SK-N-SH (cell line): Measurements from ENCODE around the gene BCR. TPM values are rescaled to one million over a fixed set of nuclear protein-coding genes. Genes with fewer than 3 reads are reported as not detected.

ENCODE experiments used
- CTCF ChIA-PET: fragments of 300-600, 350-600 bp; formaldehyde crosslinking; extraction: SDS; loops from one replicate; lab custom pipeline; 2021; lab: Yijun Ruan, JAX
- POLR2A ChIA-PET: fragments of 350-600 bp; sonication (Branson Sonifier 250); formaldehyde crosslinking; extraction: SDS; loops from one replicate; lab custom pipeline; 2020; ENCODE audit warnings: antibody characterized with exemption, inconsistent platforms; lab: Yijun Ruan, JAX
- DNase-seq: peaks from one replicate; pipeline ENCODE4 v3.0.0; 2012
- H2AFZ ChIP-seq: fragments of 200-600 bp; sonication (generic); 2 replicates; pipeline ENCODE4 v1.8.1; 2016; ENCODE audit warnings: antibody characterized with exemption, mild to moderate bottlenecking, low read depth
- H3F3A ChIP-seq: fragments of 200-600 bp; sonication (generic); replicated peaks from 2 replicates; pipeline ENCODE3; 2016; ENCODE audit warnings: antibody characterized with exemption, mild to moderate bottlenecking; ENCODE audit not compliant: insufficient read depth
- H3K27ac ChIP-seq, 2 experiments: fragments of 200-500 bp in 1 of 2; fragments of 200-600 bp in 1 of 2; sonication (Bioruptor generic) in 1 of 2; sonication (generic), shearing (Covaris generic) in 1 of 2; 2 replicates each; pipeline versions ENCODE4 v1.5.1 to v1.6.1; 2014 to 2016; ENCODE audit warnings: low read depth in 2 of 2, inconsistent platforms in 1 of 2, low read length in 1 of 2, mild to moderate bottlenecking in 1 of 2, mixed read lengths in 1 of 2
- H3K27me3 ChIP-seq: fragments of 200-600 bp; sonication (generic), shearing (Covaris generic); 2 replicates; pipeline ENCODE4 v1.6.1; 2016; ENCODE audit warnings: mixed run types; ENCODE audit not compliant: insufficient read depth
- H3K36me3 ChIP-seq, 2 experiments: fragments of 200-500 bp in 1 of 2; fragments of 200-600 bp in 1 of 2; sonication (Bioruptor generic) in 1 of 2; sonication (generic) in 1 of 2; replicated peaks in 1 of 2; 2 replicates each; pipeline versions ENCODE3 to v1.5.1; 2014 to 2016; ENCODE audit warnings: low read length in 1 of 2, mild to moderate bottlenecking in 1 of 2; ENCODE audit not compliant: insufficient read depth in 2 of 2, control insufficient read depth in 1 of 2
- H3K4me1 ChIP-seq, 2 experiments: fragments of 200-500 bp in 1 of 2; fragments of 200-600 bp in 1 of 2; sonication (Bioruptor generic) in 1 of 2; sonication (generic), shearing (Covaris generic) in 1 of 2; 2 replicates each; pipeline versions ENCODE4 v1.5.1 to v1.6.1; 2014 to 2016; ENCODE audit warnings: low read depth in 1 of 2, low read length in 1 of 2, mixed run types in 1 of 2; ENCODE audit not compliant: insufficient read depth in 2 of 2, control insufficient read depth in 1 of 2
- H3K4me2 ChIP-seq: fragments of 200-600 bp; sonication (generic), shearing (Covaris generic); 2 replicates; pipeline ENCODE4 v1.6.1; 2017; ENCODE audit warnings: mixed run types
- H3K4me3 ChIP-seq, 2 experiments: fragments of 200-500 bp in 1 of 2; fragments of 200-600 bp in 1 of 2; sonication (Bioruptor generic) in 1 of 2; sonication (generic), shearing (Covaris generic) in 1 of 2; 2 replicates each; pipeline versions ENCODE4 v1.5.1 to v1.8.1; 2014 to 2016; ENCODE audit warnings: low read depth in 2 of 2, inconsistent platforms in 1 of 2, low read length in 1 of 2, mild to moderate bottlenecking in 1 of 2, mixed read lengths in 1 of 2, moderate library complexity in 1 of 2
- H3K79me2 ChIP-seq: fragments of 200-600 bp; sonication (generic); 2 replicates; pipeline ENCODE4 v1.8.1; 2017; ENCODE audit warnings: mild to moderate bottlenecking; ENCODE audit not compliant: insufficient read depth
- H3K9ac ChIP-seq: fragments of 200-600 bp; sonication (generic); 2 replicates; pipeline ENCODE4 v1.6.1; 2017; ENCODE audit warnings: mixed run types
- H3K9me2 ChIP-seq: fragments of 200-600 bp; sonication (generic); 2 replicates; pipeline ENCODE4 v1.6.1; 2017; ENCODE audit warnings: mixed run types
- H3K9me3 ChIP-seq: fragments of 200-600 bp; sonication (generic); 2 replicates; pipeline ENCODE4 v1.6.1; 2017; ENCODE audit warnings: mixed run types, mild to moderate bottlenecking, moderate library complexity
- H4K20me1 ChIP-seq: fragments of 200-600 bp; sonication (generic); 2 replicates; pipeline ENCODE4 v1.6.1; 2017; ENCODE audit warnings: mild to moderate bottlenecking, mixed run types; ENCODE audit not compliant: insufficient read depth
- CHD2 ChIP-seq: fragments of 150-350 bp; IDR thresholded peaks from 2 replicates; pipeline ENCODE4 v1.6.1; 2018; ENCODE audit warnings: low read length; ENCODE audit not compliant: partially characterized antibody
- ELF1 ChIP-seq: IDR thresholded peaks from 2 replicates; pipeline ENCODE4 v1.4.0; 2012
- EZH2phosphoT487 ChIP-seq: fragments of 200-600 bp; sonication (generic); IDR thresholded peaks from 2 replicates; pipeline ENCODE4 v1.6.1; 2017; ENCODE audit warnings: low read depth, mixed run types, mild to moderate bottlenecking, antibody characterized with exemption, moderate library complexity, borderline replicate concordance
- FOXM1 ChIP-seq: IDR thresholded peaks from 2 replicates; pipeline ENCODE4 v1.4.0; 2012; ENCODE audit warnings: low read depth, mild to moderate bottlenecking
- GABPA ChIP-seq: IDR thresholded peaks from 2 replicates; pipeline ENCODE4 v1.4.0; 2012; ENCODE audit warnings: low read depth, mild to moderate bottlenecking
- JUND ChIP-seq: IDR thresholded peaks from 2 replicates; pipeline ENCODE4 v1.4.0; 2012
- MAX ChIP-seq: IDR thresholded peaks from 2 replicates; pipeline ENCODE4 v1.4.0; 2012; ENCODE audit warnings: low read depth
- NFIC ChIP-seq: IDR thresholded peaks from 2 replicates; pipeline ENCODE4 v1.4.0; 2012; ENCODE audit warnings: borderline replicate concordance
- NRF1 ChIP-seq: IDR thresholded peaks from 2 replicates; pipeline ENCODE4 v1.6.1; 2012; ENCODE audit warnings: low read depth, mild to moderate bottlenecking, low read length
- PBX3 ChIP-seq: IDR thresholded peaks from 2 replicates; pipeline ENCODE4; 2012
- POLR2AphosphoS5 ChIP-seq: IDR thresholded peaks from 2 replicates; pipeline ENCODE4 v1.6.1; 2012; ENCODE audit warnings: low read depth, low read length
- RAD21 ChIP-seq: IDR thresholded peaks from 2 replicates; pipeline ENCODE4 v1.6.1; 2012; ENCODE audit warnings: mild to moderate bottlenecking, low read length
- RXRA ChIP-seq: IDR thresholded peaks from 2 replicates; pipeline ENCODE4 v1.4.0; 2012; ENCODE audit warnings: low read depth, mild to moderate bottlenecking, borderline replicate concordance
- SIN3A ChIP-seq: IDR thresholded peaks from 2 replicates; pipeline ENCODE4 v1.6.1; 2012; ENCODE audit warnings: low read depth, mild to moderate bottlenecking, low read length, moderate library complexity, borderline replicate concordance
- SMC3 ChIP-seq: IDR thresholded peaks from 2 replicates; pipeline ENCODE4 v1.6.1; 2012; ENCODE audit warnings: low read depth, low read length, improper control_type of control experiment
- TCF12 ChIP-seq: IDR thresholded peaks from 2 replicates; pipeline ENCODE4 v1.4.0; 2012
- USF1 ChIP-seq: IDR thresholded peaks from 2 replicates; pipeline ENCODE4 v1.4.0; 2012; ENCODE audit warnings: low read depth, borderline replicate concordance
- YY1 ChIP-seq: IDR thresholded peaks from 2 replicates; pipeline ENCODE4 v1.4.0; 2012; ENCODE audit warnings: low read depth, mild to moderate bottlenecking
- ZBTB33 ChIP-seq: IDR thresholded peaks from 2 replicates; pipeline ENCODE4 v1.4.0; 2012; ENCODE audit warnings: low read depth, borderline replicate concordance
- WGBS: methylation state at CpG from one replicate; pipeline ENCODE4 v1.1.6; 2017; ENCODE audit warnings: low lambda C conversion rate; 5-methylcytosine and 5-hydroxymethylcytosine counted together
- polyA plus RNA-seq, 3 experiments: library from polyadenylated mRNA; depleted of rRNA; stranded (reverse); fragments of >200 nt; gene quantifications; 2 replicates each; pipeline ENCODE4 v1.2.3, GENCODE V29; 2012

Gene BCR
- polyA plus RNA-seq, 1 of the 3 experiments (the other 2 are of a cell fraction) = 50.9 TPM

GRCh38 chr22:23284504-23285033, 104.3 kb downstream of the BCR start:
- peaks cover 3 to 43% of the 10 kb centered on the region in 2 experiments for H3K36me3 ChIP-seq
- ChIA-PET CTCF (interaction anchor here (1.1 to 25.8 kb wide), 9 partner anchors 9 to 329 kb away, joined by 3 to 587 read pairs (median 3); partner anchors contain the start of gene BCR), POLR2A (no interaction called here)
- H2AFZ ChIP-seq = no peak overlapping the region
- H3K9me2 ChIP-seq = no peaks in the 10 kb centered on the region
- no peaks in the 10 kb centered on the region for H3K79me2 ChIP-seq
- no peak overlapping the region for H3K4me3 ChIP-seq
- H3K4me2 ChIP-seq = no peak overlapping the region
- WGBS = 98% methylated on average over 9 of the region's 10 CpGs
- peaks cover 5% of the 10 kb centered on the region for H3F3A ChIP-seq
- peaks cover 5 to 6% of the 10 kb centered on the region in 2 experiments; a peak in 3 of 4 replicates for H3K4me1 ChIP-seq
- no peak for DNase-seq
- H3K9me3 ChIP-seq = no peaks in the 10 kb centered on the region
- 0 out of 2 replicates have a peak, but pooled peaks cover 3% of the 10 kb centered on the region for H4K20me1 ChIP-seq
- no peak for TF ChIP-seq RAD21
- TF ChIP-seq YY1 = no peak
- TF ChIP-seq ZBTB33 = no peak
- no peak for TF ChIP-seq NFIC
- no peak for TF ChIP-seq SMC3
- TF ChIP-seq MAX = no peak
- no peak for TF ChIP-seq NRF1
- TF ChIP-seq EZH2phosphoT487 = no peak
- TF ChIP-seq TCF12 = no peak
- no peak for TF ChIP-seq GABPA
- TF ChIP-seq SIN3A = no peak
- no peak for TF ChIP-seq PBX3
- TF ChIP-seq RXRA = no peak
- TF ChIP-seq CHD2 = no peak
- TF ChIP-seq USF1 = no peak
- TF ChIP-seq ELF1 = no peak
- no peak for TF ChIP-seq POLR2AphosphoS5
- TF ChIP-seq JUND = no peak
- TF ChIP-seq FOXM1 = no peak
- no peaks in the 10 kb centered on the region for H3K27me3 ChIP-seq
- no peak overlapping the region for H3K9ac ChIP-seq
- H3K27ac ChIP-seq = no peak overlapping the region
